Measurements from ENCODE around the gene TFF2.
A peak's percentile ranks its signal among the peaks of the same experiment; 100 is the strongest.

DNA sequence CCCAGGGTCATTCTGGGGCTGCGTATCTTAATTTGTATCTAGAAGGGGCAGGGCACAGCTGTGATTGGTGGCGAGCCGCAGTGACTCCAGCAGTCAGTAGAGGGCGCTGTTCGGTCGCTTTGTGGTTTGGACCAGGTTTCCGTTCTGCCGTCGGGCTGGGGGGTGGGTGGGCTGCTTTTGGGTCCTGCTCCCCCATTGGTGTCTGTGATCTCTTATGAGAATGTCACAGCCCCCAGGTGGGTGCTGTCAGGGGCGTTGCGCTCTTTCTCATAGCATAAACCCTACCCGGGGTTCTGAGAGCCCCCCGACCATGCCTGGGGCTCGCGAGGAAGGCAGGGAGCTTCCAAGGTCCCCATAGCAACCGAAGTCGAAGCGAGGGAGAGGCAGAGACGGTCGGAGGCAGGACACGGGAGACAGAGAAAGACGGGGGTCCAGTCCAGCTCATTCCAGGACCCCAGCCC is 41.0 kb downstream of the TFF2 start:
- TF ChIP-seq, protein P1, sequence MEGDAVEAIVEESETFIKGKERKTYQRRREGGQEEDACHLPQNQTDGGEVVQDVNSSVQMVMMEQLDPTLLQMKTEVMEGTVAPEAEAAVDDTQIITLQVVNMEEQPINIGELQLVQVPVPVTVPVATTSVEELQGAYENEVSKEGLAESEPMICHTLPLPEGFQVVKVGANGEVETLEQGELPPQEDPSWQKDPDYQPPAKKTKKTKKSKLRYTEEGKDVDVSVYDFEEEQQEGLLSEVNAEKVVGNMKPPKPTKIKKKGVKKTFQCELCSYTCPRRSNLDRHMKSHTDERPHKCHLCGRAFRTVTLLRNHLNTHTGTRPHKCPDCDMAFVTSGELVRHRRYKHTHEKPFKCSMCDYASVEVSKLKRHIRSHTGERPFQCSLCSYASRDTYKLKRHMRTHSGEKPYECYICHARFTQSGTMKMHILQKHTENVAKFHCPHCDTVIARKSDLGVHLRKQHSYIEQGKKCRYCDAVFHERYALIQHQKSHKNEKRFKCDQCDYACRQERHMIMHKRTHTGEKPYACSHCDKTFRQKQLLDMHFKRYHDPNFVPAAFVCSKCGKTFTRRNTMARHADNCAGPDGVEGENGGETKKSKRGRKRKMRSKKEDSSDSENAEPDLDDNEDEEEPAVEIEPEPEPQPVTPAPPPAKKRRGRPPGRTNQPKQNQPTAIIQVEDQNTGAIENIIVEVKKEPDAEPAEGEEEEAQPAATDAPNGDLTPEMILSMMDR (optimal IDR thresholded peaks at IDR 0.05 in 1 of 3, IDR thresholded peaks at IDR 0.05 in 1 of 3, conservative IDR thresholded peaks at IDR 0.05 in 1 of 3; ENCODE audit: extremely low read depth in 1 of 3, insufficient read depth in 2 of 3, low read length in 3 of 3) = peak; percentile 69 to 93 (median 85)
- peak; percentile 6 for TF ChIP-seq EZH2 (IDR thresholded peaks at IDR 0.05; ENCODE audit: low read length)

All from keratinocyte (primary cell).